A673 (cell line): Measurements from ENCODE around the gene LRRC3.

Source experiments
- EZH2 ChIP-seq: fragments of 200-600 bp; sonication (generic); IDR thresholded peaks from 2 replicates; pipeline ENCODE4 v1.6.1; 2017; ENCODE audit warnings: borderline replicate concordance, low read depth, mild to moderate bottlenecking, mixed read lengths, antibody characterized with exemption, low read length; ENCODE audit not compliant: poor library complexity, severe bottlenecking
- TF ChIP-seq, protein P1 (sequence below): fragments of 300-800, 200-600 bp; sonication (generic); conservative IDR thresholded peaks from 2 replicates; pipeline ENCODE4 v1.5.1; 2017; ENCODE audit warnings: low read depth, mild to moderate bottlenecking, antibody characterized with exemption, low read length, moderate library complexity, mixed read lengths

DNA sequence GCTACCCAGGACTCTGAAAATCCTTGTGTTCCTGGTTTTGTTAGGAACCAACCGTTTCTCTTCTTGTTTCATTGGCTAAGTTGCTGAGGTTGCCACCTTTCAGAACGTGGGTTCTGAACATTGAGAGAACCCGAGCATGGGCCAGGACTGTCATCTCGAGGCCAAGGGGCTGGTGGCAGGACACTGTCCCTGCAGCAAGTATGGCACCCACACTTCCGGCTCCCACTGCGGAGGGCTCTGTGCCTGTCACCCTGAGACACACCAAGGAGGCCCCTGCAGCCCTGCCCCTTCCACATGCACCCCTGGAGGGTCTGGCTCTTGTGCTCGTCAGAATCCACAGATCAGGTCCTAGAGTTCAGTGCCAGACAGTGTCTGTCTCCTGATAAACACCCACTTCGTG lies 39.1 kb upstream of the LRRC3 start:
- TF ChIP-seq, protein P1, sequence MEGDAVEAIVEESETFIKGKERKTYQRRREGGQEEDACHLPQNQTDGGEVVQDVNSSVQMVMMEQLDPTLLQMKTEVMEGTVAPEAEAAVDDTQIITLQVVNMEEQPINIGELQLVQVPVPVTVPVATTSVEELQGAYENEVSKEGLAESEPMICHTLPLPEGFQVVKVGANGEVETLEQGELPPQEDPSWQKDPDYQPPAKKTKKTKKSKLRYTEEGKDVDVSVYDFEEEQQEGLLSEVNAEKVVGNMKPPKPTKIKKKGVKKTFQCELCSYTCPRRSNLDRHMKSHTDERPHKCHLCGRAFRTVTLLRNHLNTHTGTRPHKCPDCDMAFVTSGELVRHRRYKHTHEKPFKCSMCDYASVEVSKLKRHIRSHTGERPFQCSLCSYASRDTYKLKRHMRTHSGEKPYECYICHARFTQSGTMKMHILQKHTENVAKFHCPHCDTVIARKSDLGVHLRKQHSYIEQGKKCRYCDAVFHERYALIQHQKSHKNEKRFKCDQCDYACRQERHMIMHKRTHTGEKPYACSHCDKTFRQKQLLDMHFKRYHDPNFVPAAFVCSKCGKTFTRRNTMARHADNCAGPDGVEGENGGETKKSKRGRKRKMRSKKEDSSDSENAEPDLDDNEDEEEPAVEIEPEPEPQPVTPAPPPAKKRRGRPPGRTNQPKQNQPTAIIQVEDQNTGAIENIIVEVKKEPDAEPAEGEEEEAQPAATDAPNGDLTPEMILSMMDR, result no peak
- TF ChIP-seq EZH2, result no peak
